Stimulated activated CD4-positive, alpha-beta T cell treated with anti-CD3 and anti-CD28 coated beads, Interleukin-4, amount 100 ng/mL, for 4 hours (primary cell): Measurements from ENCODE around the gene HEATR5A.
"Not testable (repeated sequence)": the region's sequence is repeated elsewhere in the genome, so short reads cannot be mapped to it uniquely, and the experiment has no call there.

Experiments
- DNase-seq, 2 experiments: peaks; one replicate each; pipeline ENCODE4 v3.0.0-alpha.2; 2020

Gene HEATR5A

DNA sequence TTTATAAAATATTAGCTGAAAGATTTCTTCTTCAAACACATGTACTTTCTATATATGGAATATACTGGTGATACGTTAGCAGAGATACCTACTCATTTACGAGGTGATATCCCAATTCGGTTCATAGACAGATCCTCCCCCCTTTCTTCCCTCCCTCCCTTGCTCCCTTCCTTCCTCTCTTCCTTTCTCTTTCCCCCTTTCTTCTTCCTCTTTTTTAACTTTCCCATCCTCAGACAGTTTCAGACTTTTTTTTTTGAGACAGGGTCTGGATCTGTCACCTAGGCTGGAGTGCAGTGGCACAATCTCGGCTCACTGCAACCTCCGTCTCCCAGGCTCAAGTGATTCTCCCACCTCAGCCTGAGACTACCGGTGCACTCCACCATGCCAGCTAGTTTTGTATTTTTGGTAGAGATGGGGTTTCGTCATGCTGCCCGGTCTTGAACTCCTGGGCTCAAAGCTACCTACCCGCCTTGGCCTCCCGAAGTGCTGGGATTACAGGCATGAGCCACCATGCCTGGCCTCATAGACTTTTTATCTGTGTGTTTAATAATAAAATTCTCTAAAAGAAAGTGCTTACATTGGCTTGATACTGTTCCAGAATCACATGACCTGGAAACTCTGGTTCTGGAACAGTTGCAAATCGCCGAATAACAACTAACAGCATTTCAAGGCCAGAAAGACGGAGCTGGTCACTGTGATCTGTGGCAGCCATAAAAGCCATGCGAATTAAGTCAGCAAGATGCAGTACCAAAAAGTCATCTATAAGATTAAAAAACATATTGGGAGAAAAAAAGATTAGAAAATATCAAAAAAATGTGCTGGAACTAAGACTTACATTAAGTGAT is 99.2 kb downstream of the HEATR5A start:
- no peak for DNase-seq

DNA sequence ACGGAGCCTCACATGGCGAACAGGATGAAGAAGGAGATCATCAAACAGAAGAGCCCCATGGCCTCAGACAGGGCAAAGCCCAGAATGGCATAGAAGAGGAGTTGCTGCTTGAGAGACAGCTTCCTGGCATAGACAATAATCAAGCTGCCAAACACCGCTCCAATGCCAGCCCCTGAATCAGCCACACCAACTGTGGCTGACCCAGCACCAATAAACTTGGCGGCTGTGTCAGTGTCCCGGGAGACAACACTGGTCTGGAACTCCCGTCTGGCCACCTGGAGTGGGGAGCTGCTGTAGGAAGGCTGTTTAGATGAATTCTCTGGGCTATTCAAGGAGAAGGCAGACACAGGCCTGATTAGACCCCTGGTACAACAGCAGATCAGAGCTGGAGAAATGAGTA is 100.1 kb downstream of the HEATR5A start:
- no peak for DNase-seq

DNA sequence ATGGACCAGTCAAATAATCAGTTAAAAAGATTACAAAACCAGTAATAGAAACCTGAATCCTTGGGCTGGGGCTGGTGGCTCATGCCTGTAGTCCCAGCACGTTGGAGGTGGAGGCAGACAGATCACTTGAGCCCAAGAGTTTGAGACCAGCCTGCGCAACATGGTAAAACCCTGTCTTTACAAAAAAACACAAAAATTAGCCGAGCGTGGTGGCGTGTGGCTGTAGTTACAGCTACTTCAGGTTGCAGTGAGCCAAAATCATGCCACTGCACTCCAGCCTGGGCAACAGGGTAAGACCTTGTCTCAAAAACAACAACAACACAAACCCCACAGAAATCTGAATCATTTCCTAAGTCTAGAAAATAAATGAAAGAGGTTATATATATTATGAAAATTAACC is 100.6 kb downstream of the HEATR5A start:
- DNase-seq, result no peak

DNA sequence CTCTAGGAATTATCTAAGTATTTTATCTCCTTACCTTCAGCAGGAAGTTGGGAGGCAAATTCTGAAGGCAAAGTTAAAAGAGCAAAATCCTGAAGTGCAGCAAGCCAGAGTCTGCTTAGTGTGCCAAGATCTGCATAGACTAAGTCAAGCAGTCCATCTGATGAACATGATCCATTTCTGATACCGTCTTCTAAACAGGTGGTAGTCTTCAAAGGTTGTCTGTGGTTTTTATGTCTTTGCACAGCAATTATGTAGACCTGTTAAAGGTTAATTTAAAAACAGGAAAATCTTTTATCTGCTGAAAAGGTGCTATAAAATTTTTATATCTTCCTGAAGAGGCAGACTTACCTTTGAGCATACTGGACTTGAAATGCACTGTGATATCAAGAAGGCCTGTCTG is 107.4 kb downstream of the HEATR5A start:
- DNase-seq, result no peak

DNA sequence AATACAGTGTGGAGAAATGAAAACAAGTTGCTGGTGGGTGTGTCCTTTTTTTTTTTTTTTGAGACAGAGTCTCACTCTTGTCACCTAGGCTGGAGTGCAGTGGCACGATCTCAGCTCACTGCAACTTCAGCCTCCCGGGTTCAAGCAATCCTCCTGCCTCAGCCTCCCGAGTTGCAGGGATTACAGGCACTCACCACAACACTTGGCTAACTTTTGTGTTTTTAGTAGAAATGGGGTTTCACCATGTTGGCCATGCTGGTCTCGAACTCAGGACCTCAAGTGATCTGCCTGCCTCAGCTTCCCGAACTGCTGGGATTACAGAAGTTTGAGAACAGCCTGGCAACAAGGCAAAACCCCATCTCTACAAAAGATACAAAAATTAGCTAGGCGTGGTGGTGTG is 108.0 kb downstream of the HEATR5A start:
- DNase-seq, result not testable (repeated sequence)

DNA sequence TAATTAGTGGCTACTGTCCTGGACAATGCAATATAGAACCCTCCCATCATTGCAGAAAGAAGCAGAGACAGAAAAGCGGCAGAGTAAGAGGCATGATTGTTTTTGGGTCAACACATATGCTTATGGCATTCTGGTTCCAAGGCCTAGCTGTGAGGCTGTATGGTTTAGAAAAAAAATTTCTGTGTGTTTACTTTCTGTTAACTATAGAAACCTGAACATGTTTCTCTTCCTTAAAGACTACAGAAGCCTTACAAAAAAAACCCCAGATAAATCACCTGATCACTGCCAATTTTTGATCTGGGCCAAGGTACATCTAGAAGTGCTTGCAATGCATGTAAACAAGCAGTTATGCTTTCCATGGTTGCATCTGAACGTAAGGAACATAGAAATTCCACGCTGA is 112.7 kb downstream of the HEATR5A start:
- DNase-seq, result no peak

DNA sequence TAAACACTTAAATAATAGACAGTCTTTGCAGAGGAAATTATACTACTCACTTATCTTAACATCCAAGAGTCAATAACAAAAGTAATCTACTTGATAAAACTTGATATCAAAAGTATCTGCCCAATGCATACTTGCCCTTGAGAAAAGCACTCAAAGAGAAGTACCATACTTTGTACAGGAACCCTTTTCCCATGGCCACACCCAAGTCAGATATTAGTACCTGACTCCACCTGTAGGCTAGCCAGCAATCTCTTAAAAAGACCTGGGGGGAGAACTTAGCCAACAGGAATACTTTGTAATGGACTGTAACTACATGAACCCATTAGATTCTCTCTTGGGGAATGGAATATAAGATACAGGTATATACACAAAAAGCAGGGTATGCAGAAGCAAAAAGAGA is 113.2 kb downstream of the HEATR5A start:
- DNase-seq, result no peak

DNA sequence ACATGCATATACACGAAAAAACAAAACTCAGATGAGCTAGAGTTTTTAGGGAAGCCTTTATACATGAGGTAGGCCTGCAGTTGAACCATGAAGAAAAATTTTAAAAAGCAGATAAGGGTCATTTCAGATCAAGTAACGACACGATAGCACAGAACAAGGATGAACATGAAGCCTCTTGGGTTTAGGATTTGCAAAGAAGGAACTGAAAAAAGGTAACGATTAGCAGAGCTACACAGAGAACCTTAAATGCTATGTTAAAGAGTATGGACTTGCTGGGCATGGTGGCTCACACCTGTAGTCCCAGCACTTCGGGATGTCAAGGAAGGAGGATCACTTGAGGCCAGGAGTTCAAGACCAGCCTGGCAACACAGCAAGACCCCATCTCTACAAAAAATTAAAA is 116.7 kb downstream of the HEATR5A start:
- no peak for DNase-seq

DNA sequence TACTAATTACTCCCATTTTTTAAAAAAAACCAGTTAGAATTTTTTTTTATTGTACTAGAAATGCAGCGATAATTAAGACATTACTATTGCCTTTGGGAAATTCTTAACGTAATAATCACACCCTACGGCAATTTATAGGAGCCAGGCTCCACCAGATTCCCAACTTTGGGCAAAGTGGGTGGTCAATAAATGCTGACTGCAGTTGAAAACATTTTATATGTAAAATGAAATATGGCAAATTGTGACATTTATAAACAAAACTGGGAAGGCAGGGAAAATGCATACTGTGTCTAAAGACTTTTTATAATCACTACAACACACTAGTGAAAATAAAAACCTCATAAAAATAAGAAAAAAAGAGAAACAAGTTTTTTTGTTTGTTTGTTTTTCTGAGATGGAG is 119.5 kb downstream of the HEATR5A start:
- no peak for DNase-seq

DNA sequence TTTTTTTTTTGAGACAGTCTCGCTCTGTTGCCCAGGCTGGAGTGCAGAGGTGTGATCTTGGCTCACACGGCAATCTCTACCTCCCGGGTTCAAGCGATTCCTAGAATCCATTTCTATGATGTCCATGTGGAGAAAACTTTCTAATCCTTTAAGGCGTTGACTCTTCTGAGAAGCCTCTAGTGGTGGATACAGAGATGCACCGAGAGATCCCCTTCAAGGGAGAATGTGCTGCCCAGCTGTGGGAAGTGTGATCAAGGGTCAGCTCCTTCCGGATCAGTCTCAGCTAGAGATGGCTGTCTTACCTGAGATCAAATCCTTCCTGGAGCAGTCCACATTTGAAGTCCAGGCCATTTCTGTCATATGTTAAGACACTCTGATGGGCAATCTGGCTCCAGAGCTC is 120.1 kb downstream of the HEATR5A start:
- no peak for DNase-seq

DNA sequence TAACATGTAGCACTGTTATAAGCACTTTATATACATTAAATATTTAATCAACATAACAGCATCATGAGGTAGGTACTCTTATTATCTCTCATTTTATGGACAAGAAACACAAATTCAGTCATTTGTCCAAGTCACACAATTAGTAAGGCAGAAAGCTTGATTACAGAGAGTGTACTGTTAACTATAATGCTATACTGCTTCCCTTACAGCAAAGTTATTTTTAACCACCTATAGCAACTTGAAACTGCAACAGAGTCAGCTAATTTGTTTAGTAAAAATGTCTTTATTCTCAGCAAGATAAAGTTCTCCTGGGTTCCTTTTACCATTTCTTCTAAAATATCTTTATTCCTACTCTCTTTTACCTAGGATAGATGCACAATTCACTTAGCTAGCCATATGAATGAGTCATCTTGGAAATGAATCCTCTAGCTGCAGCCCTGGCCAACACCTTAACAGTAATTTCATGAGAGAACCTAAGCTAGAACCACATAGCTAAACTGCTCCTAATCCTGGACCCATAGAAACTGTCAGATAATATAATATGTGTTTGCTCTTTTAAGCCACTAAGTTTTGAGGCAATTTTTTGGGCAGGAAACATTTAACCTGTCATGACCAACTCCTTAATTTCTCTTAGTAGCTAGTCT is 122.5 kb downstream of the HEATR5A start:
- no peak for DNase-seq

DNA sequence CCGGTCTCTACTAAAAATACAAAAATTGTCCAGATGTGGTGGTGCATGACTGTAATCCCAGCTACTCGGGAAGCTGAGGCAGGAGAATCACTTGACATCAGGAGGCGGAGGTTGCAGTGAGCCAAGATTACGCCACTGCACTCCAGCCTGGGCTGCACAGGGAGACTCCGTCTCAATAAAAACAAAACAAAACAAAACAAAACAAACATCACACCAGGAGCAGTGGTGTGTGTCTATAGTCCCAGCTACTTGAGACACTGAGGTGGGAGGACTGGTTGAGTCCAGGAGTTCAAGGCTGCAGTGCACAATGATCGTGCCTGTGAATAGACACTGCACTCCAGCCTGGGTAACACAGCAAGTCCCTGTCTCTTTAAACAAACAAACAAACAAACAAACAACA is 123.2 kb downstream of the HEATR5A start:
- no peak for DNase-seq

DNA sequence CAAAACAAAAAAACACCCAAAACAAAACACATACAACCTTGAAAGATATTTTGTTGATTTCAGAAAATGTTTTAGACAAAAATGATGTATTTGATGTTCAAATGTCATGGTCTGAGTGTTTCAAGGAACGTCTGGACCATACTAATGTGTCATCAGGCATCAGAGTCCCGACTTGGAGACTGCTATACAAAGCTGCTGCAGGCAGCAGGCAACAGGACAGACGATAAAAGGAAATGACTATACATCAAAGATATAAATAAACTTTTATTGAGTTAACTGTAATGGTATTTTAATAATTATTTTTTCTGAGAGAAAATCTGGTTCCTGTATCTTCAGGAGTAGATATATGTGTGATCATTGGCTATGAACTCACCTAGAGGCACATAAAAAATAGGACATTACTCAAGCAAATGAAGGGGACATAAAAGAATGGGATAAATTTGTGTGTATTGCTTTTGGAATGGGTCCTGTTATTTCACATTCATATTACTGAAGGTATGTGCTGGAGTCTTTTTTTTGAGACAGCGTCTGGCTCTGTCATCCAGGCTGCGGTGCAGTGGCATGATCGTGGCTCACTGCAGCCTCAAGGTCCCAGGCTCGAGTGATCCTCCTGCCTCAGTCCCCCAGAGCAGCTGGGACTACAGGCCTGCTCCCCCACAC is 125.5 kb downstream of the HEATR5A start:
- no peak for DNase-seq

DNA sequence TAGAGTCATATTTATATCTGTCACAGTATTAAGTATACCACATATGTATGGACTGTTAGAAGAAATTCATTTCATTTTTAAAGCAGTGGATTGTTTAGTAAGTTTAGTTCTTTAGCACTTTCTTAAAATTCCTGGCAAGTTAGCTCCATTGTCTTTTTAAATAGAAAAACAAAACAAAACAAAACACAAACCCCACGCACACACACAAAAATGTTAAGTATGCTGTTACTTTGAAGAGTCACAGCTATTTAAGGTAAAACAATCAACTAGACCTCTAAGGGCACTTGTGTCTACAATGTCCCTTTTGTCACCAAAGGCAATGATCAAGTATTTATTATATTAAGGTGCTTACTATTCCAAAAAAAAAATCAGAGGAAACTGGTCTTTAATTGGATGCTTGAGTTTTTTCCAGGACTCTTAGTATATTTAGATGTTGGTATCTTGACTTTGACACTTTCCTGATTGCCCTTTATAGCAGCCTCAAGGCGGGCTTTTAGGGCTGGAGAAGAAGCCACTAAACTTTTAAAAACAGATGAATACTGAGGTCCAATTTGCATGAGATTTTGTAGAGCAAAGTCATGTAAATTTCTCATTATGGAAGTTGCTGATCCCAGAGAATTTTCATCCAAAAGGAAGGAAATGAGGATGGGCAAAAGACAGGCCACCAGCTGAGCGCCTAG is 127.3 kb downstream of the HEATR5A start:
- DNase-seq, result no peak

DNA sequence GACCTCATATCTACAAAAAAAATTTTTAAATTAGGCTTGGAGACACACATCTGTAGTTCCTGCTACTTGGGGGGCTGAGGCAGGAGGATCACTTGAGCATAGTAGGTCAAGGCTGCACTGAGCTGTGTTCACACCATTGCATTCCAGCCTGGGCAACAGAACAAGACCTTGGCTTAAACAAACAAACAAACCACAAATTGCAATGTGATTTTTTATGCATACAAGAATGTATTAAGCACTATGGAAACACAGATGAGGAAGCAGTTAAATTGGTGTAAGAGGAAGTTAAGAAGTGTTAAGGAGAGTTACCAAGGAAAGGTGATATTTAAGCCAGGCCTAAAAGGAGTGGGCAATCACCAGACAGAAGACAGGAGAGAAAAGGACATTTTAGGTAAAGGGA is 129.1 kb downstream of the HEATR5A start:
- DNase-seq, result no peak

DNA sequence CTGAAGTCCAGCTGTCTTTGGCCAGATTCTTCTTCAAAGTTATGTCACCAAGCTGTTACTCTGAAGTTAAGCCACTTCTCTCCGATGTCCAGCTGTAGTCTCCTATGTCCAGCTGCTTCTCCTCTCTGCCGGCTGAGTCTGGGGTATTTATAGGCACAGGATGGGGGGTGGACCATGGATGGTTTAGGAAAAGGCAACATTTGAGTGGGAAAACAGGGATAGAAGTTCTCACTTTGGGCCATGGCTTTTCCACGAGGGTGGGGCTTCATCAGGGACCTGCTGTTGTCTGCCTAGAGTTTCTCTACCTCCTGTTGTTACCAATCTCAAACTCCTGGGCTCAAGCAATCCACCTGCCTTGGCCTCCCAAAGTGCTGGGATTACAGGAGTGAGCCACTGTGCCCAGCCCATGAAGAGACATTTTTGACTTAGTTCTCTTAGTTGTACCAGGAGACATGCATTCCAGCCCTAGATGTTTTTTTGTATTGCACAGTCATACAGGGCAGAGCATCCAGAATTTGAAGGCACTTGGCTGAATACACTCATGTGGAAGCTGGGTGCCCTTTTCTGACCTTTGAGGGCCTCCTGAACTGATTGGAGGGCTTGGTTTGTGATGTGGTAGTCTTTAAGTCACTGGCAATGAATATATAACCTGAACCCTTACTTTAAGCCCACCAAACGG is 132.9 kb downstream of the HEATR5A start:
- DNase-seq, result no peak

DNA sequence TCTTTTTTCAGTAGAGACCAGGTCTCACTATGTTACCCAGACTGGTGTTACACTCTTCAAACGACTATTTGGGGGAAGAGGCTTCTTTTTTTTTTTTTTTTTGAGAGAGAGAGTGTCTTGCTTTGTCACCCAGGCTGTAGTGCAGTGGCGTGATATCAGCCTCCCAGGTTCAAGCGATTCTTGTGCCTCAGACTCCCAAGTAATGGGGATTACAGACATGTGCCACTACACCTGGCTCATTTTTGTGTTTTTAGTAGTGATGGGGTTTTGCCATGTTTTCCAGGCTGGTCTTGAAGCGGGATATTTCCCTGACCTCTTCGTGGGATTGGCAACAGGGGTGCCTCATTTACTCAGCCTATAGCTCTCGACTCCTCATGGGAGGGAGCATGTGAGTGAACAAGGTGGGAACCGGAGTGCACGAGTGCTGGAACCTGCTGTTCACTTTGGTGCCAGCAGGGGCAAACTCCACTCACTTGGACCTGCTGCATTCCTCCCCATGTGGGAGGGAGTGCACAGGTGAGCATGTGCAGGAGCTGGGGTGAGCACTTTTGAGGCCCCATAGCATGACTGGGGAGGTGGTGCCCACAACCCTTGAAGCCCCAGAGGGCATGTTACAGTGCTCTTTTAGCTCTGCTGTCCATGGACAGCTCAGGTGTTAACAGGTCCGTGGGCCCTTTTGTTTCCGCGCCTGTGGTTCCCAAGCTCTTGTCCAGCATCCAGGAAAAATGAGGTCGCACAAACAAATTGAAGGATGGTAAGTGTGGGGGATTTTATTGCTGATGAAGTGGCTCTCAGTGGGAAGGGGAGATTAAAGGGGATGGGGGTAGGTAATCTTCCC is 133.7 kb downstream of the HEATR5A start:
- peak in 1 of 2 experiments; percentile 20 for DNase-seq

DNA sequence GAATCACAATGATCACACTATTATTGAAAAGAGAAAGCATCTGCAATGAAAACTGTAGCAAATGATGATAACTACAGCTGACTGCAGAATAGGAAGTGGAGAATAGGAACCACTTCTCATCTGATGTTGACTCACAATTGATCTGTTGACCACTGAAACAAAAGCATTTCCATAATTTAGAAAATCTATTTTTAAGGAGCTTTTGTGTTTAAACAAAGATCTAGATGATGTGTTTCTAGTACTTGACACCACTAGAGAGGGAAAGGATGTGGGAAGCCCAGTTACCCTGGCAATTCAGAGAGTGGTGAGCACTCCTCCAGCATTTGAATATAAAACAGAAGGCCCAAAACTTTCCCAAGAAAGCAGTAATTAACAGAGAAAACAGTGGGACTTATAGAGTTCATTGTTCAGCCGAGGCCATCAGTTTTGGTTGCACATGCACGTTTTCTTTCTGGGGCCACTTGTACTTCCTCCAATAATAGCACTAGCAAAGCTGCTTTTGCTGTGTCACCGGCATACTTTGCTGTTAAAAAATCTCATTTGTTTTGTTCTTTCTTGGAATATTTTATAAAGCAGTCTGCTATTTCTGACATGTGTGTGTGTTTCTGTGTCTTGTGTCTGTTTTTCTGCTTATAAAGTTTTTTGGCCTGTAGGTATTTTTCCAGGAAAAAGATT is 136.6 kb downstream of the HEATR5A start:
- no peak for DNase-seq

DNA sequence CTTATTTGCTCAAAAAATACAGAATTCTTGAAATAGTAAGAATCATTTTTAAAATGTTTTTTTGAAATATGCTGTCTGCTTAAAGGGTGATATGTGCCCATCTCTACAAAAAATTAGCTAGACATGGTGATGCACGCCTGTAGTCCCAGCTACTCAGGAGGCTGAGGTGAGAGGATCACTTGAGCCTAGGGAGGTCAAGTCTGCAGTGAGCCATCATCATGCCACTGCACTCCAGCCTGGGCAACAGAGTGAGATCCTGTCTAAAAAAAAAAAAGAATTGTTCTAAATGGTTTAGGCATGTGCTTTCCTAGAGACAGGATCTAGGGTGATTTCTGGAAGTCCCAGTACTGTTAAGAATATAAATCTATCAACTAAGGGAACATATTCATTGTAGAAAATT is 137.2 kb downstream of the HEATR5A start:
- no peak for DNase-seq

DNA sequence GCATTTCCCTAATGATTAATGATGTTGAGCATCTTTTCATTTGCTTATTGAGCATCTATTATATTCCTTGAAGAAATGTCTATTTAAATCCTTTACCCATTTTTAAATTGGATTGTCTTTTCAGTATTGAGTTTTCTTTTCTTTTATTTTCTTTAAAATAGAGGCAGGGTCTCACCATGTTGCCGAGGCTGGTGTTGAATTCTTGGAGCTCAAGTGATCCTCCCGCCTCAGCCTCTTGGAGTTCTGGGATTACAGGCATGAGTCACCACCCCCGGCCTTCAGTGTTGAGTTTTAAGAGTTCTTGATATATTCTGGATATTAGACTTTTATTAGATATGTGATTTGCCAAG is 139.5 kb downstream of the HEATR5A start:
- no peak for DNase-seq

DNA sequence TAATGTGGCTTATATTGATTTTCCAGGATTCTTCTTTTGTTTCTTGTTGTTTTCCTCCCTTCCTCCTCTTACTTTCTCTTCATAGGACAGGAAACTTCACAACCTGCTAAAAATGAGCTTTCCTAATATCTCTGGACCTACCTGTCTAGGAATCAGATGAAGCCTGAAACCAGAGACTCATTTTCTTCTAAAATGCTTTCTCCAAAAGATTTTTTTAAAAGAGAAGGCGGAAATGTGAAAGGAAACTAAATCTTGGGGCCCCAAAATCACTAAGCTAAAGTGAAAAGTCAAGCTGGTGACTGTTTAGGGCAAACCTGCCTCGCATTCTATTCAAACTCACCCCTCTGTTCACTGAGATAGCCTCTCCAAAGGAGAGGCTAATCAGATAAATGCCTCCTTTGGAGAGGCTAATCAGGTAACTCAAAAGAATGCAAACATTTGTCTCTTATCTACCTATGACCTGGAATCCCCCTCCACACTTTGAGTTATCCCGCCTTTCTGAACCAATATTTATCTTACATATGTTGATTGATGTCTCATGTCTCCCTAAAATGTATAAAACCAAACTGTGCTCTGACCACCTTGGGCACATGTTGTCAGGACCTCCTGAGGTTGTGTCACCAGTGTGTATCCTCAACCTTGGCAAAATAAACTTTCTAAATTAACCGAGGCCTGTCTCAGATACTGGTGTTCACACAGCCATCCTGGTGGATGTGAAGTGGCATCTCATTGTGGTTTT is 140.0 kb downstream of the HEATR5A start:
- DNase-seq, result no peak
